CD14-positive monocyte (primary cell): Measurements from ENCODE around the gene MEF2D. TPM values are rescaled to one million over a fixed set of nuclear protein-coding genes. Genes with fewer than 3 reads are reported as not detected.

ENCODE experiments used
- DNase-seq, 3 donors: peaks; one replicate each; pipeline ENCODE4 v3.0.0-alpha.2; 2011 to 2022
- H2AFZ ChIP-seq: 2 replicates; pipeline ENCODE4 v1.6.0; 2012; ENCODE audit warnings: mild to moderate bottlenecking, low read depth, low read length, inconsistent platforms; ENCODE audit not compliant: insufficient read depth, poor library complexity, severe bottlenecking
- H3K27ac ChIP-seq, 2 donors: 1 replicate in 1 of 2; 2 replicates in 1 of 2; pipeline ENCODE4 v1.5.1; 2012 to 2013; ENCODE audit warnings: low read length in 2 of 2, control low read depth in 1 of 2, inconsistent platforms in 1 of 2, low read depth in 1 of 2, mild to moderate bottlenecking in 1 of 2
- H3K27me3 ChIP-seq, 2 donors: one replicate each; pipeline versions ENCODE4 v1.6.0 to v1.6.1; 2011 to 2013; ENCODE audit warnings: low read length in 2 of 2; ENCODE audit not compliant: control insufficient read depth in 2 of 2, insufficient read depth in 2 of 2
- H3K36me3 ChIP-seq, 2 donors: replicated peaks in 1 of 2; 1 replicate in 1 of 2; 2 replicates in 1 of 2; pipeline versions ENCODE4 v1.5.1 to v1.6.1; 2012 to 2013; ENCODE audit warnings: low read length in 2 of 2, control low read depth in 1 of 2, inconsistent platforms in 1 of 2, mild to moderate bottlenecking in 1 of 2; ENCODE audit not compliant: insufficient read depth in 2 of 2, control insufficient read depth in 1 of 2
- H3K4me1 ChIP-seq, 2 donors: 1 replicate in 1 of 2; 2 replicates in 1 of 2; pipeline versions ENCODE4 v1.5.1 to v1.6.1; 2012 to 2013; ENCODE audit warnings: low read length in 2 of 2, control low read depth in 1 of 2, inconsistent platforms in 1 of 2, mild to moderate bottlenecking in 1 of 2, moderate library complexity in 1 of 2; ENCODE audit not compliant: insufficient read depth in 2 of 2, control insufficient read depth in 1 of 2
- H3K4me2 ChIP-seq: replicated peaks from 2 replicates; pipeline ENCODE3; 2012; ENCODE audit warnings: low read length, moderate library complexity, mild to moderate bottlenecking; ENCODE audit not compliant: poor library complexity, severe bottlenecking; ENCODE audit errors: extremely low read depth
- H3K4me3 ChIP-seq, 3 experiments: fragments of 200-600 bp in 1 of 3; sonication (generic) in 1 of 3; replicated peaks in 1 of 3; 1 replicate in 2 of 3; 2 replicates in 1 of 3; pipeline ENCODE4 v1.5.1; 2011 to 2013; ENCODE audit warnings: low read length in 3 of 3, mild to moderate bottlenecking in 3 of 3, control low read depth in 2 of 3, low read depth in 2 of 3, inconsistent platforms in 1 of 3, moderate library complexity in 1 of 3
- H3K79me2 ChIP-seq: 2 replicates; pipeline ENCODE4 v1.6.0; 2012; ENCODE audit warnings: mild to moderate bottlenecking, control low read depth, inconsistent platforms, low read length, moderate library complexity; ENCODE audit not compliant: insufficient read depth
- H3K9ac ChIP-seq: 2 replicates; pipeline ENCODE4 v1.6.0; 2017; ENCODE audit warnings: low read length, mild to moderate bottlenecking; ENCODE audit not compliant: insufficient read depth, poor library complexity, severe bottlenecking
- H3K9me3 ChIP-seq, 2 donors: replicated peaks in 1 of 2; 1 replicate in 1 of 2; 2 replicates in 1 of 2; pipeline versions ENCODE4 v1.5.1 to v1.6.1; 2012 to 2013; ENCODE audit warnings: low read length in 2 of 2, control low read depth in 1 of 2; ENCODE audit not compliant: control insufficient read depth in 1 of 2, insufficient read depth in 1 of 2
- H4K20me1 ChIP-seq: 2 replicates; pipeline ENCODE4 v1.6.0; 2012; ENCODE audit warnings: mild to moderate bottlenecking, low read length, control low read depth, moderate library complexity; ENCODE audit not compliant: insufficient read depth
- H3K27ac Mint-ChIP-seq, 7 donors: one replicate each; pipeline ENCODE4 v1.8.0; 2020; ENCODE audit warnings: mild to moderate bottlenecking in 7 of 7, mixed read lengths in 7 of 7, moderate library complexity in 6 of 7, inconsistent platforms in 2 of 7
- H3K27me3 Mint-ChIP-seq, 3 donors: one replicate each; pipeline ENCODE4 v1.8.0; 2021 to 2022; ENCODE audit warnings: low read depth in 3 of 3, mild to moderate bottlenecking in 3 of 3, mixed read lengths in 3 of 3, moderate library complexity in 3 of 3, inconsistent platforms in 1 of 3
- H3K36me3 Mint-ChIP-seq, 2 donors: one replicate each; pipeline ENCODE4 v1.8.0; 2020; ENCODE audit warnings: mixed read lengths in 2 of 2, inconsistent platforms in 1 of 2, mild to moderate bottlenecking in 1 of 2
- H3K4me1 Mint-ChIP-seq: one replicate; pipeline ENCODE4 v1.8.0; 2020; ENCODE audit warnings: mild to moderate bottlenecking, mixed read lengths
- H3K4me3 Mint-ChIP-seq, 2 donors: one replicate each; pipeline ENCODE4 v1.8.0; 2020; ENCODE audit warnings: mild to moderate bottlenecking in 2 of 2, mixed read lengths in 2 of 2, moderate library complexity in 1 of 2
- H3K9me3 Mint-ChIP-seq, 7 donors: one replicate each; pipeline ENCODE4 v1.8.0; 2020 to 2022; ENCODE audit warnings: mixed read lengths in 7 of 7, mild to moderate bottlenecking in 6 of 7, moderate library complexity in 6 of 7, inconsistent platforms in 2 of 7
- whole genome bisulfite sequencing: methylation state at CpG from one replicate; pipeline ENCODE4 v1.1.5; 2013; ENCODE audit warnings: missing lambda C conversion rate; ENCODE audit not compliant: insufficient coverage; 5-methylcytosine and 5-hydroxymethylcytosine counted together
- intact Hi-C, 2 donors: fragments of 100-400 bp; cut with micrococcal nuclease; formaldehyde crosslinking; loops; one replicate each; pipeline versions ENCODE4 v1.15.0 to v1.15.1; 2023
- polyA plus RNA-seq, 3 donors: library from polyadenylated mRNA; depleted of rRNA in 1 of 3; unstranded in 2 of 3; stranded (reverse) in 1 of 3; fragments of 300-500 nt in 2 of 3; fragments of >200 nt in 1 of 3; fragmentation: Illumina TruSeq in 2 of 3; gene quantifications; 1 replicate in 2 of 3; 2 replicates in 1 of 3; pipeline ENCODE4 v1.2.3, GENCODE V29; 2012 to 2021
- TF ChIP-seq, protein P1 (sequence below): fragments of 200-600 bp; IDR thresholded peaks from one replicate; pipeline ENCODE4 v1.8.0; 2022; ENCODE audit warnings: antibody characterized with exemption, mild to moderate bottlenecking

MEF2D gene
- polyA plus RNA-seq, 3 donors, result 4.5 to 66.4 (median 8.0) TPM

DNA sequence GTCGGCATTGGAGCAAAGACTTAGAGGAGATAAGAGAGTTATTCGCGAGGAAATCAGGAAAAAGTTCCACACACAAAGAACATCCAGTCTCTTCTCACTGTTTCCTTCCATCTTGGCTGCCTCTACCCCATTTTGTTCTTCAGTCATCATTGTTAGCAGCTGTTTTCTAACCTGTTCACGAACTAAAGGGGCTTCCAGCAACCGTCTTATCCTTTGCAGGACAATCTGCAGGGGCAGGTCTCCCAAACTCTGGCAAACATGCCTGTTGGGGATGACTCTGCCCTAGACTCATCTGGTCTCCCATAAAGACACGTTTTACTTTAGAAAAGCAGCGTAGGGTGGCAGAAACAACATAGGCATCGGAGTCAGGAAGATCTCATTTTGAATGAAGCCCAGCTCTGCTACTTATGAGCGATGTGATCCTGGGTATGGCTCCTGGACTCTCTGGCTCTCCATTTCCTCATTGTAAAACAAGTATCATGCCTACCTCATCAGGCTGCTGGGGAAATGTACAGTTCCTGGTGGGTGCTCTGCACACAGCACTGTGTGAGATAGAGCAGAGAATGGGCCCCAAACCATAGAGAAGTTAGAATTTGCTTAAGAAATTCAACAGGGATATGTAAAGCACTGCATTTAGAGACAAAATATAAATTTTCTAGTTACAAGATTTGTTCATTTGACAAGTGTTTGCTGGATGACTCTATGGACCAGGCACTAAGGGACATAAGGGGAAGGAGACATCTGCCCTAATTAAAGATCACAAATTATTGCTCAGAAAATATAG lies 59.7 kb downstream of the MEF2D start:
- H3K4me3 Mint-ChIP-seq, result peak overlapping the region in 1 of 2 donors; percentile 61
- Histone ChIP-seq H3K27ac (no peak overlapping the region), H2AFZ (no peak overlapping the region), H3K36me3 (no peaks in the 10 kb centered on the region), H3K4me3 (no peak overlapping the region), H3K9ac (no peak overlapping the region), H4K20me1 (no peaks in the 10 kb centered on the region), H3K4me2 (no peak overlapping the region), H3K4me1 (peaks cover 9 to 12% of the 10 kb centered on the region in 2 donors), H3K9me3 (peaks cover 0 to 41% of the 10 kb centered on the region in 2 donors), H3K79me2 (no peaks in the 10 kb centered on the region), H3K27me3 (peaks cover 83 to 93% of the 10 kb centered on the region in 2 donors)
- peaks cover 0 to 18% (median 9%) of the 10 kb centered on the region in 7 donors for H3K9me3 Mint-ChIP-seq
- no peak for DNase-seq
- WGBS, result 11% methylated on average over 5 of the region's 9 CpGs
- peaks cover 16% of the 10 kb centered on the region for H3K4me1 Mint-ChIP-seq
- peaks cover under 1 to 8% of the 10 kb centered on the region in 2 donors for H3K36me3 Mint-ChIP-seq
- intact Hi-C loops, result loop anchor here in 1 of 2 donors (1.0 kb wide), 1 partner anchor 53 kb away; no protein-coding TSS in a partner anchor
- H3K27ac Mint-ChIP-seq, result no peak overlapping the region
- H3K27me3 Mint-ChIP-seq, result peaks cover 92 to 96% (median 94%) of the 10 kb centered on the region in 3 donors
- TF ChIP-seq, protein P1, sequence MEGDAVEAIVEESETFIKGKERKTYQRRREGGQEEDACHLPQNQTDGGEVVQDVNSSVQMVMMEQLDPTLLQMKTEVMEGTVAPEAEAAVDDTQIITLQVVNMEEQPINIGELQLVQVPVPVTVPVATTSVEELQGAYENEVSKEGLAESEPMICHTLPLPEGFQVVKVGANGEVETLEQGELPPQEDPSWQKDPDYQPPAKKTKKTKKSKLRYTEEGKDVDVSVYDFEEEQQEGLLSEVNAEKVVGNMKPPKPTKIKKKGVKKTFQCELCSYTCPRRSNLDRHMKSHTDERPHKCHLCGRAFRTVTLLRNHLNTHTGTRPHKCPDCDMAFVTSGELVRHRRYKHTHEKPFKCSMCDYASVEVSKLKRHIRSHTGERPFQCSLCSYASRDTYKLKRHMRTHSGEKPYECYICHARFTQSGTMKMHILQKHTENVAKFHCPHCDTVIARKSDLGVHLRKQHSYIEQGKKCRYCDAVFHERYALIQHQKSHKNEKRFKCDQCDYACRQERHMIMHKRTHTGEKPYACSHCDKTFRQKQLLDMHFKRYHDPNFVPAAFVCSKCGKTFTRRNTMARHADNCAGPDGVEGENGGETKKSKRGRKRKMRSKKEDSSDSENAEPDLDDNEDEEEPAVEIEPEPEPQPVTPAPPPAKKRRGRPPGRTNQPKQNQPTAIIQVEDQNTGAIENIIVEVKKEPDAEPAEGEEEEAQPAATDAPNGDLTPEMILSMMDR, result no peak

DNA sequence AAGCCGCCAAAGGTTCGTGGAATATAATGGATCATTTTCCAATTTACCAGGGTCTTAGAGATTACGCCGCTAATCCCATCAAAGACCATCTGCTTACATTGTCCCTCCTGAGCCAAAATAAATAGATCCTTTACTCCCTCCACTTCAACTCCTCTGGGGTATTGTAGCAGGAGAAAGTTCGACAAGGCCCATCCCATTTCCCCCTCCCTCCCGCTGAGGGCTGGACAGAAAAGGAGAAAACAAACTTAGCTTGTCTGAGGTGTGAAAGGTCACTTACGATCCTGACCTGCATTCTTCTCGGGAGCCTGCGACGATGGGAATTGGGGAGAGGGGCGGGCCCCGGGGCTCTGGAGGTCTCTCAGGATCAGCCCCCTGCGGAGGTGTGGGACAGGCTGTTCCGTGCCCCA lies 60.8 kb downstream of the MEF2D start:
- H3K4me1 ChIP-seq, result peaks cover 15 to 16% of the 10 kb centered on the region in 2 donors
- H3K27me3 ChIP-seq, result peaks cover 88 to 97% of the 10 kb centered on the region in 2 donors
- H3K4me2 ChIP-seq, result no peak overlapping the region
- H3K4me1 Mint-ChIP-seq, result peaks cover 21% of the 10 kb centered on the region
- intact Hi-C loops, result loop anchor here in 1 of 2 donors (1.0 kb wide), 1 partner anchor 51 kb away; no protein-coding TSS in a partner anchor
- no peak overlapping the region for H3K27ac ChIP-seq
- peaks cover 96 to 99% (median 97%) of the 10 kb centered on the region in 3 donors for H3K27me3 Mint-ChIP-seq
- DNase-seq, result no peak
- TF ChIP-seq, protein P1, result no peak
- H3K36me3 Mint-ChIP-seq, result peaks cover 5 to 13% of the 10 kb centered on the region in 2 donors
- no peaks in the 10 kb centered on the region for H3K36me3 ChIP-seq
- no peak overlapping the region for H3K27ac Mint-ChIP-seq
- H3K9ac ChIP-seq, result no peak overlapping the region
- H3K9me3 Mint-ChIP-seq, result peaks cover 0 to 21% (median 13%) of the 10 kb centered on the region in 7 donors
- no peak overlapping the region for H2AFZ ChIP-seq
- no peaks in the 10 kb centered on the region for H4K20me1 ChIP-seq
- H3K9me3 ChIP-seq, result peaks cover 1 to 48% of the 10 kb centered on the region in 2 donors
- peak overlapping the region in 1 of 2 donors; percentile 61 for H3K4me3 Mint-ChIP-seq
- no peaks in the 10 kb centered on the region for H3K79me2 ChIP-seq
- 4% methylated on average over 5 of the region's 14 CpGs for WGBS
- H3K4me3 ChIP-seq, result no peak overlapping the region
